ENCODE results near the gene IGFBP1.

IGFBP1 gene

DNA sequence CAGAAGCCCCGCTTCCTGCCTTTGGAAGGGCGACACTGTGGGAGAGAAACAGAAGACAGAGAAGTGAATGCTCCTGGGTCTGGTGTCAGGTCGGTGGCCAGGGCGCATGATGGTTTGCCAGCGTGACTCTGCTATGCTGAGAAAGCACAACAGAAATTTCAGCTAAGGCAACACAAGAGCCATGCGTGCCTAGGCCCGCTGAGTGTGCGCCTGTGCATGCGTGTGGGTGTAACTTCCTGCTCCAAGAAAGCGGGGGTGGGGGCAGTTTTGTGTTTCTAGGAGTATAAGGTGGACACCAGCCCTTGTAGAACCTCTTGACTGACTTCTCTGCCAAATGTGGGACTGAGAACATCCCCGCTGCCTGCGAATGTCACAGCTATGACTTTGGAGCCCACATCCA is 26.6 kb downstream of the IGFBP1 start:
- Histone ChIP-seq H3K4me3 (replicated peaks; ENCODE audit: insufficient read depth, low read length) (no peak overlapping the region), H3K27me3 (ENCODE audit: insufficient read depth, poor library complexity, severe bottlenecking) (peaks cover 21% of the 10 kb centered on the region), H3K27ac (replicated peaks) (no peak overlapping the region)
- TF ChIP-seq SPI1 (IDR thresholded peaks at IDR 0.05; ENCODE audit: borderline replicate concordance, low read depth) (no peak), POLR2AphosphoS5 (IDR thresholded peaks at IDR 0.05; ENCODE audit: low read depth) (no peak), GABPA (IDR thresholded peaks at IDR 0.05; ENCODE audit: low read depth) (no peak)
- TF ChIP-seq, protein P1, sequence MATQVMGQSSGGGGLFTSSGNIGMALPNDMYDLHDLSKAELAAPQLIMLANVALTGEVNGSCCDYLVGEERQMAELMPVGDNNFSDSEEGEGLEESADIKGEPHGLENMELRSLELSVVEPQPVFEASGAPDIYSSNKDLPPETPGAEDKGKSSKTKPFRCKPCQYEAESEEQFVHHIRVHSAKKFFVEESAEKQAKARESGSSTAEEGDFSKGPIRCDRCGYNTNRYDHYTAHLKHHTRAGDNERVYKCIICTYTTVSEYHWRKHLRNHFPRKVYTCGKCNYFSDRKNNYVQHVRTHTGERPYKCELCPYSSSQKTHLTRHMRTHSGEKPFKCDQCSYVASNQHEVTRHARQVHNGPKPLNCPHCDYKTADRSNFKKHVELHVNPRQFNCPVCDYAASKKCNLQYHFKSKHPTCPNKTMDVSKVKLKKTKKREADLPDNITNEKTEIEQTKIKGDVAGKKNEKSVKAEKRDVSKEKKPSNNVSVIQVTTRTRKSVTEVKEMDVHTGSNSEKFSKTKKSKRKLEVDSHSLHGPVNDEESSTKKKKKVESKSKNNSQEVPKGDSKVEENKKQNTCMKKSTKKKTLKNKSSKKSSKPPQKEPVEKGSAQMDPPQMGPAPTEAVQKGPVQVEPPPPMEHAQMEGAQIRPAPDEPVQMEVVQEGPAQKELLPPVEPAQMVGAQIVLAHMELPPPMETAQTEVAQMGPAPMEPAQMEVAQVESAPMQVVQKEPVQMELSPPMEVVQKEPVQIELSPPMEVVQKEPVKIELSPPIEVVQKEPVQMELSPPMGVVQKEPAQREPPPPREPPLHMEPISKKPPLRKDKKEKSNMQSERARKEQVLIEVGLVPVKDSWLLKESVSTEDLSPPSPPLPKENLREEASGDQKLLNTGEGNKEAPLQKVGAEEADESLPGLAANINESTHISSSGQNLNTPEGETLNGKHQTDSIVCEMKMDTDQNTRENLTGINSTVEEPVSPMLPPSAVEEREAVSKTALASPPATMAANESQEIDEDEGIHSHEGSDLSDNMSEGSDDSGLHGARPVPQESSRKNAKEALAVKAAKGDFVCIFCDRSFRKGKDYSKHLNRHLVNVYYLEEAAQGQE (IDR thresholded peaks at IDR 0.05; ENCODE audit: insufficient replicate concordance, low read depth), result no peak
- TF ChIP-seq, protein P2, sequence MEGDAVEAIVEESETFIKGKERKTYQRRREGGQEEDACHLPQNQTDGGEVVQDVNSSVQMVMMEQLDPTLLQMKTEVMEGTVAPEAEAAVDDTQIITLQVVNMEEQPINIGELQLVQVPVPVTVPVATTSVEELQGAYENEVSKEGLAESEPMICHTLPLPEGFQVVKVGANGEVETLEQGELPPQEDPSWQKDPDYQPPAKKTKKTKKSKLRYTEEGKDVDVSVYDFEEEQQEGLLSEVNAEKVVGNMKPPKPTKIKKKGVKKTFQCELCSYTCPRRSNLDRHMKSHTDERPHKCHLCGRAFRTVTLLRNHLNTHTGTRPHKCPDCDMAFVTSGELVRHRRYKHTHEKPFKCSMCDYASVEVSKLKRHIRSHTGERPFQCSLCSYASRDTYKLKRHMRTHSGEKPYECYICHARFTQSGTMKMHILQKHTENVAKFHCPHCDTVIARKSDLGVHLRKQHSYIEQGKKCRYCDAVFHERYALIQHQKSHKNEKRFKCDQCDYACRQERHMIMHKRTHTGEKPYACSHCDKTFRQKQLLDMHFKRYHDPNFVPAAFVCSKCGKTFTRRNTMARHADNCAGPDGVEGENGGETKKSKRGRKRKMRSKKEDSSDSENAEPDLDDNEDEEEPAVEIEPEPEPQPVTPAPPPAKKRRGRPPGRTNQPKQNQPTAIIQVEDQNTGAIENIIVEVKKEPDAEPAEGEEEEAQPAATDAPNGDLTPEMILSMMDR (IDR thresholded peaks at IDR 0.05; ENCODE audit: insufficient read depth, low read length), result no peak
- no peak for DNase-seq (ENCODE audit: low read depth in 1 of 2, low spot score in 1 of 2)

DNA sequence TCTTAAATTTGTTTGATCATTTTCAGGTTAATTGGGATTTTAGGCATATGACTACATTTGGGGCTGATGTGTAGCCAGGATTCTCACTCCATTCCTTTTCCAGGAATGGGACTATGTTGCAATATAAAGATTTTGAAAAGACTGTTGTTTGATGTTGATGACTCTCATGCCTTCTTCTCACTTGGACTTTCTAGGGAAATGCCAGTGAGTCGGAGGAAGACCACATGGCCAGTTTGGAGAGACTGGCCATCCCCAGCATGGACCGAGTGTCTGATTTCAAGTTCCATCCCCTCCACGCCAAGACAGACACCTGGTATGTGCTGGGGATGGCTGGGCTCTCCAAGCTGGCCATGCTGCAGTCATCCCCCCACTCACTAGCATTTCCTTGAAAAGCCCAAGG is 27.3 kb downstream of the IGFBP1 start:
- Histone ChIP-seq H3K27me3 (ENCODE audit: insufficient read depth, poor library complexity, severe bottlenecking) (peaks cover 27% of the 10 kb centered on the region), H3K27ac (replicated peaks) (no peak overlapping the region), H3K4me3 (replicated peaks; ENCODE audit: insufficient read depth, low read length) (no peak overlapping the region)
- DNase-seq (ENCODE audit: low read depth in 1 of 2, low spot score in 1 of 2), result no peak
- TF ChIP-seq, protein P1 (IDR thresholded peaks at IDR 0.05; ENCODE audit: insufficient replicate concordance, low read depth), result no peak
- no peak for TF ChIP-seq POLR2AphosphoS5 (IDR thresholded peaks at IDR 0.05; ENCODE audit: low read depth)
- no peak for TF ChIP-seq GABPA (IDR thresholded peaks at IDR 0.05; ENCODE audit: low read depth)
- TF ChIP-seq, protein P2 (IDR thresholded peaks at IDR 0.05; ENCODE audit: insufficient read depth, low read length), result no peak
- TF ChIP-seq SPI1 (IDR thresholded peaks at IDR 0.05; ENCODE audit: borderline replicate concordance, low read depth), result no peak

DNA sequence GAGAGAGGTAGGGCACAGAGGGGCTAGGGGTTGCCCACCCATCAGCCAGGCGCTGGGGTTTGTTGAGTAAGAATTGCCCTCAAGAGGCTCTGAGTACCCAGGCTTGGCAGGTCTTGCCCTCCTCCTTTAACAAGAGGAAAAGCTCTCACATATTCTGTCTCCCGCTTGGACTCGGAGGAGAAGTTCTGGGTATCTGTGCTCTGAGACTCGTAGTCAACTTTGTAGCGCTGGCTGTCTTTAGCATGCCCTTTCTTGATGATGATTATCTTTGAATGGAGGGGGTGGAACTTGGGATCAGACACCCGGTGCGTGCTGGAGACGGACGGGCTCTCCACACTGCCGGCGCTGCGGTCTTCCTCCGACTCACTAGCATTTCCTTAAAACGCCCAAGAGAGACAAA is 28.8 kb downstream of the IGFBP1 start:
- no peak for DNase-seq (ENCODE audit: low read depth in 1 of 2, low spot score in 1 of 2)
- TF ChIP-seq SPI1 (IDR thresholded peaks at IDR 0.05; ENCODE audit: borderline replicate concordance, low read depth) (no peak), GABPA (IDR thresholded peaks at IDR 0.05; ENCODE audit: low read depth) (no peak), POLR2AphosphoS5 (IDR thresholded peaks at IDR 0.05; ENCODE audit: low read depth) (no peak)
- TF ChIP-seq, protein P1 (IDR thresholded peaks at IDR 0.05; ENCODE audit: insufficient replicate concordance, low read depth), result no peak
- TF ChIP-seq, protein P2 (IDR thresholded peaks at IDR 0.05; ENCODE audit: insufficient read depth, low read length), result no peak
- Histone ChIP-seq H3K27me3 (ENCODE audit: insufficient read depth, poor library complexity, severe bottlenecking) (peaks cover 35% of the 10 kb centered on the region), H3K27ac (replicated peaks) (no peak overlapping the region), H3K4me3 (replicated peaks; ENCODE audit: insufficient read depth, low read length) (no peak overlapping the region)
